Measurements from ENCODE around the gene MAGIX.

The MAGIX gene

GRCh38 chrX:49193542-49193964 lies 31.0 kb downstream of the MAGIX start:
- H3K4me1 ChIP-seq (ENCODE audit: control insufficient read depth, insufficient read depth, low read length, poor library complexity, severe bottlenecking): peaks cover under 1% of the 10 kb centered on the region
- WGBS, 2 experiments (ENCODE audit: insufficient coverage in 2 of 2): 92% methylated on average over 2 of the region's 2 CpGs; no CpG with 5 or more reads in 1 of the 2 experiments
- no peak overlapping the region for H3K4me3 ChIP-seq (ENCODE audit: extremely low read depth, insufficient read depth, low read length, poor library complexity, severe bottlenecking)
- no peak overlapping the region for H3K27ac ChIP-seq (ENCODE audit: low read depth, low read length, severe bottlenecking)
- H3K36me3 ChIP-seq (ENCODE audit: control insufficient read depth, insufficient read depth, low read length): no peaks in the 10 kb centered on the region
- H3K9me3 ChIP-seq (ENCODE audit: control insufficient read depth, low read length): no peaks in the 10 kb centered on the region

GRCh38 chrX:49197543-49198087 lies 35.1 kb downstream of the MAGIX start:
- no peak overlapping the region for H3K27ac ChIP-seq (ENCODE audit: low read depth, low read length, severe bottlenecking)
- WGBS, 2 experiments (ENCODE audit: insufficient coverage in 2 of 2): 82 to 99% methylated on average over 6 to 8 of the region's 13 CpGs
- peaks cover 4% of the 10 kb centered on the region for H3K4me1 ChIP-seq (ENCODE audit: control insufficient read depth, insufficient read depth, low read length, poor library complexity, severe bottlenecking)
- no peak overlapping the region for H3K4me3 ChIP-seq (ENCODE audit: extremely low read depth, insufficient read depth, low read length, poor library complexity, severe bottlenecking)
- no peaks in the 10 kb centered on the region for H3K9me3 ChIP-seq (ENCODE audit: control insufficient read depth, low read length)
- H3K36me3 ChIP-seq (ENCODE audit: control insufficient read depth, insufficient read depth, low read length): no peaks in the 10 kb centered on the region

- no peak overlapping the region for H3K4me3 ChIP-seq (ENCODE audit: extremely low read depth, insufficient read depth, low read length, poor library complexity, severe bottlenecking)
- H3K27ac ChIP-seq (ENCODE audit: low read depth, low read length, severe bottlenecking): no peak overlapping the region
- 14% methylated on average over 1 of the region's 12 CpGs; no CpG with 5 or more reads in 1 of the 2 experiments for WGBS, 2 experiments (ENCODE audit: insufficient coverage in 2 of 2)
Observed at GRCh38 chrX:49198540-49199314, 36.2 kb downstream of the MAGIX start.

GRCh38 chrX:49199315-49199595 lies 36.7 kb downstream of the MAGIX start:
- H3K27ac ChIP-seq (ENCODE audit: low read depth, low read length, severe bottlenecking): no peak overlapping the region
- no peaks in the 10 kb centered on the region for H3K9me3 ChIP-seq (ENCODE audit: control insufficient read depth, low read length)
- no peak overlapping the region for H3K4me3 ChIP-seq (ENCODE audit: extremely low read depth, insufficient read depth, low read length, poor library complexity, severe bottlenecking)
- no peaks in the 10 kb centered on the region for H3K36me3 ChIP-seq (ENCODE audit: control insufficient read depth, insufficient read depth, low read length)
- H3K4me1 ChIP-seq (ENCODE audit: control insufficient read depth, insufficient read depth, low read length, poor library complexity, severe bottlenecking): peaks cover 4% of the 10 kb centered on the region
- WGBS, 2 experiments (ENCODE audit: insufficient coverage in 2 of 2): 19% methylated on average over 9 of the region's 11 CpGs; no CpG with 5 or more reads in 1 of the 2 experiments

More at GRCh38 chrX:49198540-49199314, 36.2 kb downstream of the MAGIX start:
- H3K4me1 ChIP-seq (ENCODE audit: control insufficient read depth, insufficient read depth, low read length, poor library complexity, severe bottlenecking): peaks cover 4% of the 10 kb centered on the region
- no peaks in the 10 kb centered on the region for H3K36me3 ChIP-seq (ENCODE audit: control insufficient read depth, insufficient read depth, low read length)
- no peaks in the 10 kb centered on the region for H3K9me3 ChIP-seq (ENCODE audit: control insufficient read depth, low read length)

GRCh38 chrX:49199906-49200771 lies 37.6 kb downstream of the MAGIX start, which contains the start of gene SYP:
TSS of gene SYP (minus strand) at chrX:49200193. CDS start at chrX:49200186, 7 bp downstream.
- WGBS, 2 experiments (ENCODE audit: insufficient coverage in 2 of 2): 0 to 13% methylated on average over 10 to 16 of the region's 61 CpGs
- H3K4me3 ChIP-seq (ENCODE audit: extremely low read depth, insufficient read depth, low read length, poor library complexity, severe bottlenecking): no peak within 1 kb of the TSS
- peaks cover 4% of the 10 kb centered on the region for H3K4me1 ChIP-seq (ENCODE audit: control insufficient read depth, insufficient read depth, low read length, poor library complexity, severe bottlenecking)
- H3K9me3 ChIP-seq (ENCODE audit: control insufficient read depth, low read length): no peaks in the 10 kb centered on the region
- H3K36me3 ChIP-seq (ENCODE audit: control insufficient read depth, insufficient read depth, low read length): no peaks in the 10 kb centered on the region
- H3K27ac ChIP-seq (ENCODE audit: low read depth, low read length, severe bottlenecking): no peak within 1 kb of the TSS

- H3K4me3 ChIP-seq (ENCODE audit: extremely low read depth, insufficient read depth, low read length, poor library complexity, severe bottlenecking): no peak overlapping the region
- WGBS, 2 experiments (ENCODE audit: insufficient coverage in 2 of 2): no CpG with 5 or more reads among the region's 2 CpGs
- peaks cover 4% of the 10 kb centered on the region for H3K4me1 ChIP-seq (ENCODE audit: control insufficient read depth, insufficient read depth, low read length, poor library complexity, severe bottlenecking)
- H3K9me3 ChIP-seq (ENCODE audit: control insufficient read depth, low read length): no peaks in the 10 kb centered on the region
- no peak overlapping the region for H3K27ac ChIP-seq (ENCODE audit: low read depth, low read length, severe bottlenecking)
- H3K36me3 ChIP-seq (ENCODE audit: control insufficient read depth, insufficient read depth, low read length): no peaks in the 10 kb centered on the region
Observed at GRCh38 chrX:49202022-49202421, 39.5 kb downstream of the MAGIX start.

- Histone ChIP-seq H3K36me3 (ENCODE audit: control insufficient read depth, insufficient read depth, low read length) (no peaks in the 10 kb centered on the region), H3K4me1 (ENCODE audit: control insufficient read depth, insufficient read depth, low read length, poor library complexity, severe bottlenecking) (peaks cover 4% of the 10 kb centered on the region), H3K27ac (ENCODE audit: low read depth, low read length, severe bottlenecking) (no peak overlapping the region), H3K9me3 (ENCODE audit: control insufficient read depth, low read length) (no peaks in the 10 kb centered on the region), H3K4me3 (ENCODE audit: extremely low read depth, insufficient read depth, low read length, poor library complexity, severe bottlenecking) (no peak overlapping the region)
- 62 to 90% methylated on average over 2 to 3 of the region's 3 CpGs for WGBS, 2 experiments (ENCODE audit: insufficient coverage in 2 of 2)
Observed at GRCh38 chrX:49203536-49203935, 41.0 kb downstream of the MAGIX start.

- Histone ChIP-seq H3K27ac (ENCODE audit: low read depth, low read length, severe bottlenecking) (no peak overlapping the region), H3K9me3 (ENCODE audit: control insufficient read depth, low read length) (no peaks in the 10 kb centered on the region), H3K36me3 (ENCODE audit: control insufficient read depth, insufficient read depth, low read length) (no peaks in the 10 kb centered on the region), H3K4me1 (ENCODE audit: control insufficient read depth, insufficient read depth, low read length, poor library complexity, severe bottlenecking) (no peaks in the 10 kb centered on the region), H3K4me3 (ENCODE audit: extremely low read depth, insufficient read depth, low read length, poor library complexity, severe bottlenecking) (no peak overlapping the region)
- 92 to 95% methylated on average over 2 to 4 of the region's 6 CpGs for WGBS, 2 experiments (ENCODE audit: insufficient coverage in 2 of 2)
Observed at GRCh38 chrX:49204017-49204416, 41.5 kb downstream of the MAGIX start.

- Histone ChIP-seq H3K27ac (ENCODE audit: low read depth, low read length, severe bottlenecking) (no peak overlapping the region), H3K36me3 (ENCODE audit: control insufficient read depth, insufficient read depth, low read length) (no peaks in the 10 kb centered on the region), H3K4me1 (ENCODE audit: control insufficient read depth, insufficient read depth, low read length, poor library complexity, severe bottlenecking) (no peaks in the 10 kb centered on the region), H3K9me3 (ENCODE audit: control insufficient read depth, low read length) (no peaks in the 10 kb centered on the region), H3K4me3 (ENCODE audit: extremely low read depth, insufficient read depth, low read length, poor library complexity, severe bottlenecking) (no peak overlapping the region)
- 60 to 78% methylated on average over 1 to 2 of the region's 4 CpGs for WGBS, 2 experiments (ENCODE audit: insufficient coverage in 2 of 2)
Observed at GRCh38 chrX:49204709-49205108, 42.2 kb downstream of the MAGIX start.

- 90 to 100% methylated on average over 2 to 3 of the region's 13 CpGs for WGBS, 2 experiments (ENCODE audit: insufficient coverage in 2 of 2)
- Histone ChIP-seq H3K4me3 (ENCODE audit: extremely low read depth, insufficient read depth, low read length, poor library complexity, severe bottlenecking) (no peak overlapping the region), H3K9me3 (ENCODE audit: control insufficient read depth, low read length) (no peaks in the 10 kb centered on the region)
Observed at GRCh38 chrX:49205443-49205842, 42.9 kb downstream of the MAGIX start.

More at GRCh38 chrX:49205443-49205842, 42.9 kb downstream of the MAGIX start:
- Histone ChIP-seq H3K36me3 (ENCODE audit: control insufficient read depth, insufficient read depth, low read length) (no peaks in the 10 kb centered on the region), H3K4me1 (ENCODE audit: control insufficient read depth, insufficient read depth, low read length, poor library complexity, severe bottlenecking) (no peaks in the 10 kb centered on the region), H3K27ac (ENCODE audit: low read depth, low read length, severe bottlenecking) (no peak overlapping the region)
